ENCODE data around the gene PARD3. TPM values are rescaled to one million over a fixed set of nuclear protein-coding genes. Genes with fewer than 3 reads are reported as not detected.

PARD3 gene
- total and polyA plus RNA-seq, 2 donors (not counting 1 experiment from before 2014, with no cell fraction given) = 24.0 to 46.4 TPM

DNA sequence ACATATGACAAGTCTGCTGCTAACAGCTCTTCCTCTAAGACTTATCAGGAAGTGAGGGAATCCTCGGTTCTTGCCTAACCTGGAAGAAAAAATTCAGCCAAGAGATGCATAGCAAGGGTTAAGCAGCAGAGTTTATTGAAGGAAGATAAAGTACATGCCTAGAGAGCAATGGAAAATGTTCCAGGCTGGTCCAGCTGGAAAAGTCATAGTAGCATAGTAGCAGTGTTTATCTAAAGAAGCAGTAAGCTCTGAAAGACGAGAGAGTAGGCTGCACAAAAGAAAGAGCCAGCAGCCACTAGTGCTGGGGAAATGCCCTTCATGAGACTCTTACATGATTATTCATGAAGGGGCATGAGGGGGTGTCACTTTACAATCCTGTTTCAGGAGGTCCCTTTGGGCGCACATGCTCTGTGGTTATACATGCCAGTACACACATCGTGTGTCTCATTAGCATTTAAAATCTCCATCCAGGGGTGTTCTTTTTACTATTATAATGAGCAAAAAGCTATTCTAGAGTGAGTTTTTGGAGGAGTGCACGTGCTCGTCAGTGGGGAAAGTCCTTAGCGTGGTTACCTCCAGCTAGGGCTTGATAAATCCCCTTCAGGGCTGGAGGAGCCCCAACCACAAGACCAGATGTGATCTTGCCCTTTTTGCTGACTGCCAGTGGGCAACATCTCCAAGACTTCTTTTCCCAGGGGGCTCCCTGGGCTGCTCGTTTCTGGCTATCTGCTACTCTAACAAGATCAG is 716.1 kb downstream of the PARD3 start:
- peaks cover 13% of the 10 kb centered on the region for H3K4me1 ChIP-seq (ENCODE audit: control insufficient read depth, extremely low read depth, insufficient read depth, low read length)
- H3K9ac ChIP-seq (ENCODE audit: insufficient read depth, low read length) = no peak overlapping the region
- TF ChIP-seq, protein P1, sequence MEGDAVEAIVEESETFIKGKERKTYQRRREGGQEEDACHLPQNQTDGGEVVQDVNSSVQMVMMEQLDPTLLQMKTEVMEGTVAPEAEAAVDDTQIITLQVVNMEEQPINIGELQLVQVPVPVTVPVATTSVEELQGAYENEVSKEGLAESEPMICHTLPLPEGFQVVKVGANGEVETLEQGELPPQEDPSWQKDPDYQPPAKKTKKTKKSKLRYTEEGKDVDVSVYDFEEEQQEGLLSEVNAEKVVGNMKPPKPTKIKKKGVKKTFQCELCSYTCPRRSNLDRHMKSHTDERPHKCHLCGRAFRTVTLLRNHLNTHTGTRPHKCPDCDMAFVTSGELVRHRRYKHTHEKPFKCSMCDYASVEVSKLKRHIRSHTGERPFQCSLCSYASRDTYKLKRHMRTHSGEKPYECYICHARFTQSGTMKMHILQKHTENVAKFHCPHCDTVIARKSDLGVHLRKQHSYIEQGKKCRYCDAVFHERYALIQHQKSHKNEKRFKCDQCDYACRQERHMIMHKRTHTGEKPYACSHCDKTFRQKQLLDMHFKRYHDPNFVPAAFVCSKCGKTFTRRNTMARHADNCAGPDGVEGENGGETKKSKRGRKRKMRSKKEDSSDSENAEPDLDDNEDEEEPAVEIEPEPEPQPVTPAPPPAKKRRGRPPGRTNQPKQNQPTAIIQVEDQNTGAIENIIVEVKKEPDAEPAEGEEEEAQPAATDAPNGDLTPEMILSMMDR (conservative IDR thresholded peaks at IDR 0.05 in 1 of 2, IDR thresholded peaks at IDR 0.05 in 1 of 2; ENCODE audit: low read depth in 1 of 2, low read length in 2 of 2) = no peak
- TF ChIP-seq EZH2 (IDR thresholded peaks at IDR 0.05; ENCODE audit: low read length, missing control alignments) = no peak
- H3K4me2 ChIP-seq (ENCODE audit: extremely low read depth, insufficient read depth, low read length) = no peak overlapping the region
- H3K4me3 ChIP-seq (replicated peaks in 1 of 4; ENCODE audit: control extremely low read depth in 1 of 4, insufficient read depth in 1 of 4, low read depth in 3 of 4, low read length in 4 of 4) = no peak overlapping the region
- no peak overlapping the region for H2AFZ ChIP-seq (ENCODE audit: low read length)
- H4K20me1 ChIP-seq (ENCODE audit: control insufficient read depth, extremely low read depth, insufficient read depth, low read length) = no peaks in the 10 kb centered on the region
- no peaks in the 10 kb centered on the region for H3K27me3 ChIP-seq (ENCODE audit: control insufficient read depth, insufficient read depth, low read length)
- no peaks in the 10 kb centered on the region for H3K79me2 ChIP-seq (ENCODE audit: control insufficient read depth, insufficient read depth, low read length)
- no peaks in the 10 kb centered on the region for H3K36me3 ChIP-seq (ENCODE audit: control insufficient read depth, insufficient read depth, low read length)
- H3K9me3 ChIP-seq (ENCODE audit: control insufficient read depth, insufficient read depth, low read depth, low read length) = no peaks in the 10 kb centered on the region
- DNase-seq (ENCODE audit: low read depth in 2 of 2) = peak in 1 of 2 donors; percentile 52
- H3K27ac ChIP-seq (ENCODE audit: insufficient read depth, low read length) = no peak overlapping the region

DNA sequence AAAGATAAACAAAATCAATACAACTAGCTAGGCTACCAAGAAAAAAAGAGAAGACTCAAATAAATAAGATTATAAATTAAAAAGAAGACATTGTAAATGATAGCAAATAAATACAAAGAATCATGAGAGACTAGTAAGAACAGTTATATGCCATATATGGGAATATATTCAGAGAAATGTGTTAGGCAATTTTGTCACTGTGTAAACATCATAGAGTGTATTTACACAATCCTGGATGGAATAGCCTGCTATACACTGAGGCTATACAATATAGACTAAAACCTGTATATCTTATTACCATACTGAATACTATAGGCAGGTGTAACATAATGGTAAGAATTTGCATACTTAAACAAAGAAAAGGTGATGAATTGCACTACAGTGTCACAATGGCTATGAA is 717.4 kb downstream of the PARD3 start:
- no peak overlapping the region for H3K9ac ChIP-seq (ENCODE audit: insufficient read depth, low read length)
- H2AFZ ChIP-seq (ENCODE audit: low read length) = no peak overlapping the region
- no peak for TF ChIP-seq EZH2 (IDR thresholded peaks at IDR 0.05; ENCODE audit: low read length, missing control alignments)
- TF ChIP-seq, protein P1 (conservative IDR thresholded peaks at IDR 0.05 in 1 of 2, IDR thresholded peaks at IDR 0.05 in 1 of 2; ENCODE audit: low read depth in 1 of 2, low read length in 2 of 2) = no peak

DNA sequence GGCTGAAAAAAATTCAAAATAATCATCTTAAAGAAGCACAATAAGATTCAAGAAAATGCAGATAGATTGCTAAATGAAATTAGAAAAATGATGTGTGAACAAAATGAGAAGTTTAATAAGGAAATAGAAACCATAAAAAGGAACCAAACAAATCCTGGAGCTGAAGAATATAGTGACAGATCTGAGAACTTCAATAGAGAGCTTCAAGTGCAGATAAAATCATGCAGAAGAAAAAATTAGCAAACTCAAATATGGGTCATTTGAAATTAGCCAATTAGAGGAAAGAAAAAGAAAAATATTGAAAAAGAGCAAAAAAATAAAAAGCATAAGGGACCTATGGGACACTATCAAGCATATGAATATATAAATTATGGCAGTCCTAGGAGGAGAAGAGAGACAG is 720.1 kb downstream of the PARD3 start:
- no peak overlapping the region for H3K4me3 ChIP-seq (replicated peaks in 1 of 4; ENCODE audit: control extremely low read depth in 1 of 4, insufficient read depth in 1 of 4, low read depth in 3 of 4, low read length in 4 of 4)
- TF ChIP-seq EZH2 (IDR thresholded peaks at IDR 0.05; ENCODE audit: low read length, missing control alignments) = no peak
- TF ChIP-seq, protein P1 (conservative IDR thresholded peaks at IDR 0.05 in 1 of 2, IDR thresholded peaks at IDR 0.05 in 1 of 2; ENCODE audit: low read depth in 1 of 2, low read length in 2 of 2) = no peak
- H3K4me1 ChIP-seq (ENCODE audit: control insufficient read depth, extremely low read depth, insufficient read depth, low read length) = no peaks in the 10 kb centered on the region
- DNase-seq (ENCODE audit: low read depth in 2 of 2) = no peak
- H2AFZ ChIP-seq (ENCODE audit: low read length) = no peak overlapping the region
- H4K20me1 ChIP-seq (ENCODE audit: control insufficient read depth, extremely low read depth, insufficient read depth, low read length) = no peaks in the 10 kb centered on the region
- H3K4me2 ChIP-seq (ENCODE audit: extremely low read depth, insufficient read depth, low read length) = no peak overlapping the region
- H3K9ac ChIP-seq (ENCODE audit: insufficient read depth, low read length) = no peak overlapping the region
- H3K36me3 ChIP-seq (ENCODE audit: control insufficient read depth, insufficient read depth, low read length) = no peaks in the 10 kb centered on the region
- H3K9me3 ChIP-seq (ENCODE audit: control insufficient read depth, insufficient read depth, low read depth, low read length) = no peaks in the 10 kb centered on the region
- no peaks in the 10 kb centered on the region for H3K79me2 ChIP-seq (ENCODE audit: control insufficient read depth, insufficient read depth, low read length)
- no peaks in the 10 kb centered on the region for H3K27me3 ChIP-seq (ENCODE audit: control insufficient read depth, insufficient read depth, low read length)
- no peak overlapping the region for H3K27ac ChIP-seq (ENCODE audit: insufficient read depth, low read length)

More for the DNA sequence above, 717.4 kb downstream of the PARD3 start:
- H3K79me2 ChIP-seq (ENCODE audit: control insufficient read depth, insufficient read depth, low read length) = no peaks in the 10 kb centered on the region
- no peaks in the 10 kb centered on the region for H3K9me3 ChIP-seq (ENCODE audit: control insufficient read depth, insufficient read depth, low read depth, low read length)
- H4K20me1 ChIP-seq (ENCODE audit: control insufficient read depth, extremely low read depth, insufficient read depth, low read length) = no peaks in the 10 kb centered on the region
- H3K4me2 ChIP-seq (ENCODE audit: extremely low read depth, insufficient read depth, low read length) = no peak overlapping the region
- no peaks in the 10 kb centered on the region for H3K27me3 ChIP-seq (ENCODE audit: control insufficient read depth, insufficient read depth, low read length)
- DNase-seq (ENCODE audit: low read depth in 2 of 2) = peak in 1 of 2 donors; percentile 37
- no peaks in the 10 kb centered on the region for H3K36me3 ChIP-seq (ENCODE audit: control insufficient read depth, insufficient read depth, low read length)
- no peak overlapping the region for H3K4me3 ChIP-seq (replicated peaks in 1 of 4; ENCODE audit: control extremely low read depth in 1 of 4, insufficient read depth in 1 of 4, low read depth in 3 of 4, low read length in 4 of 4)
- H3K27ac ChIP-seq (ENCODE audit: insufficient read depth, low read length) = no peak overlapping the region
- H3K4me1 ChIP-seq (ENCODE audit: control insufficient read depth, extremely low read depth, insufficient read depth, low read length) = peaks cover 13% of the 10 kb centered on the region

Measured in fibroblast of lung (primary cell).